Endothelial cell of umbilical vein (primary cell): ENCODE data around the gene DNAJC7. TPM values are rescaled to one million over a fixed set of nuclear protein-coding genes. Genes with fewer than 3 reads are reported as not detected.

ENCODE experiments used
- BruUV-seq: library from RNA; stranded (reverse); fragments of 400-500 nt; replicated peaks from 2 replicates; lab custom pipeline; 2021; lab: Mats Ljungman, UMichigan
- CTCF ChIA-PET: fragments of 300-600, 350-600 bp; sonication (Branson Sonifier 250); formaldehyde crosslinking; loops from one replicate; lab custom pipeline; 2021; ENCODE audit warnings: antibody characterized with exemption, inconsistent platforms; lab: Charles Lee
- POLR2A ChIA-PET: fragments of 300-600, 350-600 bp; sonication (Branson Sonifier 250); formaldehyde crosslinking; loops from one replicate; lab custom pipeline; 2021; ENCODE audit warnings: antibody characterized with exemption, inconsistent platforms; lab: Charles Lee
- DNase-seq: peaks from one replicate; pipeline ENCODE4 v3.0.0-alpha.2; 2011; ENCODE audit warnings: low read depth, low spot score
- FAIRE-seq: peaks from 2 replicates; lab custom pipeline; 2011; peaks lifted over from hg19 to GRCh38; lab: Jason Lieb, UNC
- H2AFZ ChIP-seq: 2 replicates; pipeline ENCODE4 v1.6.0; 2012; ENCODE audit warnings: low read depth, low read length, control low read depth, inconsistent platforms
- H3K27ac ChIP-seq: 2 replicates; pipeline ENCODE4 v1.5.1; 2011; ENCODE audit warnings: low read depth, mild to moderate bottlenecking, control low read depth, low read length, moderate library complexity; ENCODE audit not compliant: insufficient read depth
- H3K27me3 ChIP-seq, 2 experiments: 2 replicates each; pipeline versions ENCODE4 v1.6.0 to v1.6.1; 2011; ENCODE audit warnings: low read length in 2 of 2, mixed read lengths in 1 of 2; ENCODE audit not compliant: control insufficient read depth in 2 of 2, insufficient read depth in 2 of 2
- H3K36me3 ChIP-seq, 2 experiments: 2 replicates in 1 of 2; 3 replicates in 1 of 2; pipeline ENCODE4 v1.5.1; 2011; ENCODE audit warnings: low read length in 2 of 2, mild to moderate bottlenecking in 1 of 2, moderate library complexity in 1 of 2; ENCODE audit not compliant: control insufficient read depth in 2 of 2, insufficient read depth in 2 of 2; ENCODE audit errors: extremely low read depth in 1 of 2
- H3K4me1 ChIP-seq: 3 replicates; pipeline ENCODE4 v1.5.1; 2011; ENCODE audit warnings: mild to moderate bottlenecking, low read length; ENCODE audit not compliant: control insufficient read depth, insufficient read depth; ENCODE audit errors: extremely low read depth
- H3K4me2 ChIP-seq: 2 replicates; pipeline ENCODE4 v1.6.1; 2011; ENCODE audit warnings: low read length, control low read depth, mixed read lengths; ENCODE audit not compliant: insufficient read depth
- H3K4me3 ChIP-seq, 3 experiments: fragments of 200-600 bp in 1 of 3; sonication (generic), shearing (Covaris generic) in 1 of 3; replicated peaks in 1 of 3; 2 replicates each; pipeline ENCODE4 v1.5.1; 2011 to 2016; ENCODE audit warnings: control low read depth in 3 of 3, low read length in 3 of 3, mild to moderate bottlenecking in 2 of 3, inconsistent platforms in 1 of 3, low read depth in 1 of 3, moderate library complexity in 1 of 3; ENCODE audit not compliant: insufficient read depth in 1 of 3
- H3K79me2 ChIP-seq: 2 replicates; pipeline ENCODE4 v1.6.0; 2012; ENCODE audit warnings: low read length, inconsistent platforms; ENCODE audit not compliant: control insufficient read depth, insufficient read depth
- H3K9ac ChIP-seq: replicated peaks from 2 replicates; pipeline ENCODE3; 2011; ENCODE audit warnings: low read length, control low read depth; ENCODE audit not compliant: insufficient read depth; ENCODE audit errors: extremely low read depth
- H3K9me1 ChIP-seq: replicated peaks from 3 replicates; pipeline ENCODE4 v1.6.0; 2011; ENCODE audit warnings: mild to moderate bottlenecking, low read length; ENCODE audit not compliant: control insufficient read depth, insufficient read depth; ENCODE audit errors: extremely low read depth
- H3K9me3 ChIP-seq: replicated peaks from 2 replicates; pipeline ENCODE4 v1.5.1; 2012; ENCODE audit warnings: low read length, inconsistent platforms; ENCODE audit not compliant: control insufficient read depth, insufficient read depth
- H4K20me1 ChIP-seq: replicated peaks from 2 replicates; pipeline ENCODE3; 2011; ENCODE audit warnings: mild to moderate bottlenecking, low read length; ENCODE audit not compliant: control insufficient read depth, insufficient read depth; ENCODE audit errors: extremely low read depth
- EZH2 ChIP-seq: IDR thresholded peaks from 2 replicates; pipeline ENCODE4 v1.6.1; 2012; ENCODE audit warnings: borderline replicate concordance, low read depth, mild to moderate bottlenecking, moderate library complexity, low read length, inconsistent platforms; ENCODE audit not compliant: severe bottlenecking
- FOS ChIP-seq: IDR thresholded peaks from 2 replicates; pipeline ENCODE4 v1.6.1; 2011; ENCODE audit warnings: mild to moderate bottlenecking, low read length, moderate library complexity, borderline replicate concordance; ENCODE audit not compliant: insufficient read depth
- MAX ChIP-seq: IDR thresholded peaks from 2 replicates; pipeline ENCODE4 v1.6.1; 2011; ENCODE audit not compliant: insufficient read depth, insufficient read length
- MYC ChIP-seq: IDR thresholded peaks from one replicate; pipeline ENCODE4 v1.6.1; 2011; ENCODE audit warnings: mild to moderate bottlenecking, low read depth, low read length
- dilution Hi-C: fragments of 300-500 bp; cut with MboI; formaldehyde crosslinking; loops from one replicate; pipeline ENCODE4 v1.15.0; 2019; ENCODE audit warnings: low sequenced_read_pairs; ENCODE audit not compliant: extremely low pct_ligation_motif_present
- intact Hi-C: fragments of 100-400 bp; cut with micrococcal nuclease; formaldehyde crosslinking; loops from one replicate; pipeline ENCODE4 v1.10.0; 2022
- polyA plus RNA-seq, 4 experiments: library from polyadenylated mRNA; depleted of rRNA in 3 of 4; stranded (reverse) in 3 of 4; unstranded in 1 of 4; fragments of >200 nt; gene quantifications; 2 replicates each; pipeline versions ENCODE4 v1.2.1 to v1.2.3, GENCODE V29; 2011 to 2012; ENCODE audit warnings: missing spikeins in 1 of 4
- total RNA-seq: library from RNA; stranded (reverse); gene quantifications from 2 replicates; pipeline ENCODE4 v1.2.3, GENCODE V29; 2021

DNAJC7 gene
- total and polyA plus RNA-seq, 2 donors (not counting 3 experiments of a cell fraction or from before 2014, with no cell fraction given): 19.8 to 111 TPM

- H3K27me3 ChIP-seq: no peaks in the 10 kb centered on the region
- H3K9me1 ChIP-seq: no peaks in the 10 kb centered on the region
- FAIRE-seq: no peak
- TF ChIP-seq MYC (no peak), EZH2 (no peak)
- BruUV-seq: no TSS peak
- ChIA-PET POLR2A (no interaction called here), CTCF (interaction anchor here (1.2 to 1.6 kb wide), 2 partner anchors 21 to 22 kb away, joined by 3 to 4 read pairs; no protein-coding TSS in a partner anchor)
- H3K4me1 ChIP-seq: no peaks in the 10 kb centered on the region
- no peak for DNase-seq
- intact Hi-C loops (no loop called here), dilution Hi-C loops (no loop called here)
- H3K4me3 ChIP-seq: no peak overlapping the region
- no peak overlapping the region for H3K27ac ChIP-seq
- H3K9ac ChIP-seq: no peak overlapping the region
- peaks cover 14% of the 10 kb centered on the region for H3K79me2 ChIP-seq
- no peaks in the 10 kb centered on the region for H3K9me3 ChIP-seq
- H3K4me2 ChIP-seq: no peak overlapping the region
- H2AFZ ChIP-seq: no peak overlapping the region
- peaks cover 26 to 52% of the 10 kb centered on the region in 2 experiments for H3K36me3 ChIP-seq
- no peaks in the 10 kb centered on the region for H4K20me1 ChIP-seq
Observed at GRCh38 chr17:41996855-41997164, 20.4 kb downstream of the DNAJC7 start.

GRCh38 chr17:41992576-41992975 lies 24.7 kb downstream of the DNAJC7 start:
- H2AFZ ChIP-seq: no peak overlapping the region

More at GRCh38 chr17:41992576-41992975, 24.7 kb downstream of the DNAJC7 start:
- Histone ChIP-seq H3K36me3 (peaks cover 28 to 54% of the 10 kb centered on the region in 2 experiments), H3K9me1 (no peaks in the 10 kb centered on the region), H3K27me3 (no peaks in the 10 kb centered on the region), H3K4me3 (no peak overlapping the region), H3K4me1 (no peaks in the 10 kb centered on the region), H3K27ac (no peak overlapping the region), H4K20me1 (no peaks in the 10 kb centered on the region), H3K79me2 (no peaks in the 10 kb centered on the region), H3K4me2 (no peak overlapping the region), H3K9me3 (no peaks in the 10 kb centered on the region), H3K9ac (no peak overlapping the region)
- CTCF ChIA-PET: no interaction called here
- intact Hi-C loops: no loop called here
- TF ChIP-seq MAX (no peak), FOS (no peak)
- POLR2A ChIA-PET: no interaction called here
- BruUV-seq: no TSS peak
- FAIRE-seq: no peak
- no peak for DNase-seq
- dilution Hi-C loops: no loop called here
